HepG2 (cell line): ENCODE results near the gene ABI3BP. TPM values are rescaled to one million over a fixed set of nuclear protein-coding genes. Genes with fewer than 3 reads are reported as not detected.

Source experiments
- ATAC-seq: fragments of 200-7000 bp; cut with Tn5 transposase; 3 replicates; pipeline ENCODE4 v1.9.1; 2020; ENCODE audit warnings: mild to moderate bottlenecking, moderate library complexity
- BruUV-seq: library from RNA; stranded (reverse); fragments of 400-500 nt; replicated peaks from 2 replicates; lab custom pipeline; 2021; lab: Mats Ljungman, UMichigan
- CTCF ChIA-PET: fragments of 300-600 bp; formaldehyde crosslinking; extraction: SDS; loops from one replicate; lab custom pipeline; 2021; ENCODE audit warnings: low total read pairs, inconsistent platforms, low intra/inter-chr PET ratio; lab: Yijun Ruan, JAX
- POLR2A ChIA-PET: fragments of 350-600 bp; sonication (Branson Sonifier 250); formaldehyde crosslinking; loops from one replicate; lab custom pipeline; 2020; ENCODE audit warnings: antibody characterized with exemption, inconsistent platforms; lab: Yijun Ruan, JAX
- DNase-seq: peaks from one replicate; pipeline ENCODE4 v3.0.0-alpha.2; 2015; ENCODE audit warnings: low spot score
- FAIRE-seq: peaks from 3 replicates; lab custom pipeline; 2011; peaks lifted over from hg19 to GRCh38; lab: Jason Lieb, UNC
- H2AFZ ChIP-seq: one replicate; pipeline ENCODE4 v1.6.1; 2011; ENCODE audit warnings: low read length, inconsistent platforms
- H3K27ac ChIP-seq: fragments of 300-600 bp; 3 replicates; pipeline ENCODE4 v1.8.0; 2011; ENCODE audit warnings: mixed run types, mild to moderate bottlenecking, mixed read lengths, low read length, inconsistent platforms; ENCODE audit not compliant: insufficient read depth; ENCODE audit errors: extremely low read length
- H3K27me3 ChIP-seq, 2 experiments: fragments of 200-600 bp in 1 of 2; 2 replicates in 1 of 2; 3 replicates in 1 of 2; pipeline versions ENCODE4 v1.6.0 to v1.8.0; 2011; ENCODE audit warnings: low read length in 2 of 2, mild to moderate bottlenecking in 2 of 2, moderate library complexity in 2 of 2, inconsistent platforms in 1 of 2; ENCODE audit not compliant: insufficient read depth in 2 of 2, control insufficient read depth in 1 of 2
- H3K36me3 ChIP-seq, 2 experiments: fragments of 200-600 bp in 1 of 2; replicated peaks in 1 of 2; 2 replicates in 1 of 2; 3 replicates in 1 of 2; pipeline versions ENCODE4 v1.5.1 to v1.8.0; 2011; ENCODE audit warnings: low read length in 2 of 2, inconsistent platforms in 1 of 2; ENCODE audit not compliant: insufficient read depth in 2 of 2, control insufficient read depth in 1 of 2
- H3K4me1 ChIP-seq: 2 replicates; pipeline ENCODE4 v1.5.1; 2012; ENCODE audit warnings: low read length, inconsistent platforms; ENCODE audit not compliant: insufficient read depth
- H3K4me2 ChIP-seq: 2 replicates; pipeline ENCODE4 v1.6.0; 2011; ENCODE audit warnings: low read depth, low read length, inconsistent platforms
- H3K4me3 ChIP-seq, 3 experiments: fragments of 200-600 bp in 1 of 3; sonication (generic), shearing (Covaris generic) in 1 of 3; replicated peaks in 1 of 3; 2 replicates each; pipeline ENCODE4 v1.5.1; 2011 to 2016; ENCODE audit warnings: low read length in 3 of 3, inconsistent platforms in 2 of 3, low read depth in 2 of 3, mild to moderate bottlenecking in 2 of 3, control low read depth in 1 of 3, mixed read lengths in 1 of 3; ENCODE audit not compliant: insufficient read depth in 1 of 3
- H3K79me2 ChIP-seq: one replicate; pipeline ENCODE4 v1.6.1; 2011; ENCODE audit warnings: low read length, inconsistent platforms; ENCODE audit not compliant: insufficient read depth
- H3K9ac ChIP-seq: 2 replicates; pipeline ENCODE4 v1.6.0; 2011; ENCODE audit warnings: mild to moderate bottlenecking, low read depth, low read length, inconsistent platforms; ENCODE audit not compliant: insufficient read depth
- H3K9me3 ChIP-seq: 2 replicates; pipeline ENCODE4 v1.5.1; 2012; ENCODE audit warnings: mild to moderate bottlenecking, low read length
- H4K20me1 ChIP-seq: 2 replicates; pipeline ENCODE4 v1.6.0; 2011; ENCODE audit warnings: inconsistent platforms, mild to moderate bottlenecking, low read length, moderate library complexity; ENCODE audit not compliant: insufficient read depth
- CHD4 ChIP-seq: fragments of 200-600 bp; sonication (generic); IDR thresholded peaks from 2 replicates; pipeline ENCODE4 v1.7.0; 2017; ENCODE audit warnings: mild to moderate bottlenecking, low read length, borderline replicate concordance
- FOSL1 ChIP-seq: sonication (generic); formaldehyde crosslinking; IDR thresholded peaks from 2 replicates; pipeline ENCODE4 v1.9.0; 2021; ENCODE audit warnings: missing genetic modification reagents, borderline replicate concordance
- FOXA1 ChIP-seq, 2 experiments: fragments of 450-650 bp in 1 of 2; sonication (generic) in 1 of 2; formaldehyde crosslinking in 1 of 2; IDR thresholded peaks; 2 replicates each; pipeline versions ENCODE4 v1.4.0 to v1.6.1; 2016 to 2020; ENCODE audit warnings: missing genetic modification reagents in 1 of 2
- NKX3-1 ChIP-seq: sonication (generic); formaldehyde crosslinking; IDR thresholded peaks from 2 replicates; pipeline ENCODE4 v1.5.0; 2020; ENCODE audit warnings: missing genetic modification reagents
- PHF21A ChIP-seq: sonication (generic); formaldehyde crosslinking; IDR thresholded peaks from 2 replicates; pipeline ENCODE4 v1.5.0; 2020; ENCODE audit warnings: mild to moderate bottlenecking, missing genetic modification reagents
- RNF219 ChIP-seq: sonication (generic); formaldehyde crosslinking; IDR thresholded peaks from 2 replicates; pipeline ENCODE4 v1.5.0; 2020; ENCODE audit warnings: mild to moderate bottlenecking, missing genetic modification reagents
- SMYD3 ChIP-seq: sonication (generic); formaldehyde crosslinking; IDR thresholded peaks from 2 replicates; pipeline ENCODE4 v1.8.1; 2023; ENCODE audit warnings: mild to moderate bottlenecking, missing genetic modification reagents
- TP53 ChIP-seq: sonication (generic); formaldehyde crosslinking; conservative IDR thresholded peaks from 2 replicates; pipeline ENCODE4 v1.4.0; 2020; ENCODE audit warnings: missing genetic modification reagents
- ZBTB38 ChIP-seq: sonication (generic); formaldehyde crosslinking; IDR thresholded peaks from 2 replicates; pipeline ENCODE4 v1.5.1; 2020; ENCODE audit warnings: mild to moderate bottlenecking, missing genetic modification reagents
- ZBTB42 ChIP-seq: sonication (generic); formaldehyde crosslinking; IDR thresholded peaks from 2 replicates; pipeline ENCODE4 v1.5.0; 2020; ENCODE audit warnings: mild to moderate bottlenecking, missing genetic modification reagents
- ZNF18 ChIP-seq: sonication (generic); formaldehyde crosslinking; IDR thresholded peaks from 2 replicates; pipeline ENCODE4 v1.8.0; 2022; ENCODE audit warnings: mild to moderate bottlenecking, missing genetic modification reagents; ENCODE audit not compliant: insufficient replicate concordance
- ZNF44 ChIP-seq: sonication (generic); formaldehyde crosslinking; IDR thresholded peaks from 2 replicates; pipeline ENCODE4 v1.5.1; 2020; ENCODE audit warnings: mild to moderate bottlenecking, missing genetic modification reagents
- WGBS: methylation state at CpG from one replicate; pipeline ENCODE4 v1.1.6; 2017; ENCODE audit warnings: low lambda C conversion rate; 5-methylcytosine and 5-hydroxymethylcytosine counted together
- in situ Hi-C: cut with HindIII; loops from 2 replicates; pipeline ENCODE4 v1.10.0; 2017; ENCODE audit warnings: low pct_unique_long_range_greater_than_20kb; ENCODE audit not compliant: extremely low pct_ligation_motif_present
- intact Hi-C: fragments of 100-400 bp; cut with micrococcal nuclease; formaldehyde crosslinking; loops from one replicate; pipeline ENCODE4 v1.10.0; 2022; ENCODE audit not compliant: unreplicated experiment
- polyA plus RNA-seq, 8 experiments: library from polyadenylated mRNA; depleted of rRNA in 3 of 8; stranded (reverse) in 7 of 8; unstranded in 1 of 8; fragments of >200 nt; fragmentation: Illumina TruSeq in 4 of 8; extraction: Trizol in 4 of 8; gene quantifications; 2 replicates each; pipeline versions ENCODE4 v1.2.1 to v1.2.3, GENCODE V29; 2011 to 2016; ENCODE audit warnings: low read depth in 4 of 8, missing spikeins in 1 of 8, mixed read lengths in 1 of 8; ENCODE audit not compliant: insufficient read depth in 1 of 8
- total RNA-seq, 5 experiments: library from RNA; depleted of rRNA; stranded (reverse); fragments of >200 nt; fragmentation: Illumina TruSeq; extraction: Trizol; gene quantifications; 2 replicates each; pipeline ENCODE4 v1.2.3, GENCODE V29; 2016; ENCODE audit warnings: low read depth in 1 of 5

ABI3BP gene
- total and polyA plus RNA-seq, 2 of the 13 experiments (the other 11 are each of a cell fraction or from before 2014, with no cell fraction given), result not detected

- ATAC-seq, result no peak
- Histone ChIP-seq H3K27me3 (no peaks in the 10 kb centered on the region), H3K79me2 (no peaks in the 10 kb centered on the region), H2AFZ (no peak overlapping the region), H3K9ac (no peak overlapping the region), H3K27ac (no peak overlapping the region), H3K4me1 (no peaks in the 10 kb centered on the region), H3K9me3 (no peaks in the 10 kb centered on the region), H4K20me1 (no peaks in the 10 kb centered on the region), H3K36me3 (no peaks in the 10 kb centered on the region), H3K4me3 (no peak overlapping the region), H3K4me2 (no peak overlapping the region)
- TF ChIP-seq FOSL1 (CRISPR knock-in tag) (no peak), RNF219 (CRISPR knock-in tag) (no peak), CHD4 (no peak), ZBTB42 (no peak), FOXA1 (IDR thresholded peaks at IDR 0.05) (no peak), FOXA1 (CRISPR knock-in tag; IDR thresholded peaks at IDR 0.05) (no peak), TP53 (CRISPR knock-in tag) (no peak), ZNF44 (no peak)
- in situ Hi-C loops (no loop called here), intact Hi-C loops (no loop called here)
- BruUV-seq, result no TSS peak
- DNase-seq, result no peak
- ChIA-PET CTCF (no interaction called here), POLR2A (no interaction called here)
- no peak for FAIRE-seq
Measured at GRCh38 chr3:100984308-100984707, 8.9 kb downstream of the ABI3BP start.

GRCh38 chr3:100982710-100983109 is 10.5 kb downstream of the ABI3BP start:
- no peaks in the 10 kb centered on the region for H3K79me2 ChIP-seq
- no peak for DNase-seq
- no peaks in the 10 kb centered on the region for H3K4me1 ChIP-seq
- H3K4me2 ChIP-seq, result no peak overlapping the region
- no peak overlapping the region for H3K9ac ChIP-seq
- H3K27me3 ChIP-seq, result no peaks in the 10 kb centered on the region
- ChIA-PET POLR2A (no interaction called here), CTCF (no interaction called here)
- no peak for FAIRE-seq
- in situ Hi-C loops, result no loop called here
- intact Hi-C loops, result no loop called here
- no peaks in the 10 kb centered on the region for H3K9me3 ChIP-seq
- no peak overlapping the region for H2AFZ ChIP-seq
- BruUV-seq, result no TSS peak
- H3K27ac ChIP-seq, result no peak overlapping the region
- 0% methylated on average over 4 of the region's 4 CpGs for WGBS
- ATAC-seq, result no peak
- no peak overlapping the region for H3K4me3 ChIP-seq
- H3K36me3 ChIP-seq, result no peaks in the 10 kb centered on the region
- no peaks in the 10 kb centered on the region for H4K20me1 ChIP-seq
- no peak for TF ChIP-seq PHF21A
- no peak for TF ChIP-seq ZNF18
- TF ChIP-seq SMYD3 (CRISPR knock-in tag), result no peak
- TF ChIP-seq ZBTB38, result no peak
- no peak for TF ChIP-seq NKX3-1
